Muscle of back (tissue), 10 donors: ENCODE results near the gene CES1. TPM values are rescaled to one million over a fixed set of nuclear protein-coding genes. Genes with fewer than 3 reads are reported as not detected.

Source experiments
- polyA plus RNA-seq, 10 donors: library from polyadenylated mRNA; unstranded; fragments of 120-200 nt; gene quantifications; one replicate each; pipeline ENCODE4 v1.2.1, GENCODE V29; 2013; ENCODE audit not compliant: insufficient read length in 10 of 10

Gene CES1
- polyA plus RNA-seq, 10 donors = 0.35 to 1.4 (median 0.93) TPM

Other genes starting within 250 kb of the CES1 start
- gene SLC6A2, start 177.1 kb downstream of the CES1 start, polyA plus RNA-seq = 1 to 10 TPM in 9 of 10 donors, under 1 TPM in 1; 0.80 to 2.7 (median 1.8) TPM
- gene CES5A, start 42.3 kb upstream of the CES1 start, polyA plus RNA-seq = under 1 TPM in 1 of 10 donors, not detected in 9; 0.14 TPM